Esophagus muscularis mucosa (tissue), 4 donors: ENCODE data around the gene ESYT2. TPM values are rescaled to one million over a fixed set of nuclear protein-coding genes. Genes with fewer than 3 reads are reported as not detected.
"Not testable (repeated sequence)": the region's sequence is repeated elsewhere in the genome, so short reads cannot be mapped to it uniquely, and the experiment has no call there.

ENCODE experiments used
- DNase-seq: peaks from one replicate; pipeline ENCODE4 v3.0.0-alpha.2; 2017; ENCODE audit errors: extremely low spot score
- H3K27ac ChIP-seq, 4 donors: fragments of 200-600 bp; sonication (generic); replicated peaks in 1 of 4; 1 replicate in 3 of 4; 2 replicates in 1 of 4; pipeline ENCODE4 v1.5.1; 2016 to 2019; ENCODE audit warnings: mild to moderate bottlenecking in 1 of 4
- H3K27me3 ChIP-seq, 4 donors: fragments of 200-600 bp; sonication (generic); one replicate each; pipeline versions ENCODE4 v1.5.1 to v1.6.0; 2016 to 2019
- H3K36me3 ChIP-seq, 4 donors: fragments of 200-600 bp; sonication (generic); one replicate each; pipeline ENCODE4 v1.5.1; 2016 to 2019
- H3K4me1 ChIP-seq, 4 donors: fragments of 200-600 bp; sonication (generic); one replicate each; pipeline ENCODE4 v1.5.1; 2016 to 2019
- H3K4me3 ChIP-seq, 4 donors: fragments of 200-600 bp; sonication (generic); 1 replicate in 2 of 4; 2 replicates in 2 of 4; pipeline ENCODE4 v1.5.1; 2016 to 2019; ENCODE audit warnings: mild to moderate bottlenecking in 4 of 4, moderate library complexity in 1 of 4
- H3K9me3 ChIP-seq, 4 donors: fragments of 200-600 bp; sonication (generic); 1 replicate in 3 of 4; 2 replicates in 1 of 4; pipeline ENCODE4 v1.5.1; 2016 to 2019
- CTCF ChIP-seq, 3 experiments: fragments of 200-600 bp in 2 of 3; fragments of 450-650 bp in 1 of 3; sonication (generic) in 2 of 3; IDR thresholded peaks; one replicate each; pipeline ENCODE4 v1.5.1; 2017 to 2019; ENCODE audit warnings: antibody characterized with exemption in 3 of 3, mild to moderate bottlenecking in 2 of 3, moderate library complexity in 1 of 3
- EP300 ChIP-seq: sonication (generic); formaldehyde crosslinking; IDR thresholded peaks from one replicate; pipeline ENCODE4 v1.6.1; 2017; ENCODE audit warnings: antibody characterized with exemption
- POLR2A ChIP-seq: fragments of 450-650 bp; IDR thresholded peaks from one replicate; pipeline ENCODE4 v1.6.1; 2017; ENCODE audit warnings: antibody characterized with exemption, moderate library complexity, mild to moderate bottlenecking, low read depth
- POLR2AphosphoS5 ChIP-seq, 2 donors: sonication (generic); formaldehyde crosslinking; IDR thresholded peaks; one replicate each; pipeline ENCODE4 v1.6.1; 2017; ENCODE audit warnings: antibody characterized with exemption in 2 of 2
- WGBS: methylation state at CpG from one replicate; pipeline ENCODE4 v1.1.5; 2018; 5-methylcytosine and 5-hydroxymethylcytosine counted together
- intact Hi-C: fragments of 100-400 bp; cut with DNase I; formaldehyde crosslinking; loops from one replicate; pipeline ENCODE4 v1.15.1; 2023
- total RNA-seq, 4 donors: library from RNA; depleted of rRNA; stranded (reverse); fragments of >200 nt; gene quantifications; one replicate each; pipeline versions ENCODE4 v1.1.0 to v1.2.1, GENCODE V29; 2016

The ESYT2 gene
- total RNA-seq, 4 donors from 2014 or later: 166 to 235 (median 202) TPM

- TF ChIP-seq POLR2AphosphoS5 (IDR thresholded peaks at IDR 0.05) (no peak), CTCF (IDR thresholded peaks at IDR 0.05) (no peak), EP300 (no peak), POLR2A (no peak)
- intact Hi-C loops: loop anchor here (10.0 kb wide), 1 partner anchor 160 kb away; the partner anchor contains the start of gene NCAPG2
- H3K36me3 ChIP-seq: peaks cover 0 to under 1% (median 0%) of the 10 kb centered on the region in 4 donors
- H3K27me3 ChIP-seq: no peaks in the 10 kb centered on the region
- DNase-seq: no peak
- 94% methylated on average over 7 of the region's 7 CpGs for WGBS
- peak overlapping the region in 1 of 4 donors; percentile 63 for H3K4me3 ChIP-seq
- H3K4me1 ChIP-seq: peaks cover 24 to 56% (median 29%) of the 10 kb centered on the region in 4 donors
- no peaks in the 10 kb centered on the region for H3K9me3 ChIP-seq
- peak overlapping the region; percentile 86 to 93 (median 88) for H3K27ac ChIP-seq
These were observed 35.5 kb upstream of the ESYT2 start for GRCh38 chr7:158864833-158865232.

- H3K4me1 ChIP-seq: peaks cover 26 to 60% (median 31%) of the 10 kb centered on the region in 4 donors
- intact Hi-C loops: loop anchor here (10.0 kb wide), 1 partner anchor 160 kb away; the partner anchor contains the start of gene NCAPG2
- peak overlapping the region; percentile 86 to 93 (median 88) for H3K27ac ChIP-seq
- peak overlapping the region; percentile 63 to 73 (median 64) for H3K4me3 ChIP-seq
- TF ChIP-seq POLR2A: no peak
- no peak for TF ChIP-seq EP300
- TF ChIP-seq POLR2AphosphoS5 (IDR thresholded peaks at IDR 0.05): no peak
- no peak for TF ChIP-seq CTCF (IDR thresholded peaks at IDR 0.05)
- H3K27me3 ChIP-seq: no peaks in the 10 kb centered on the region
- DNase-seq: no peak
- WGBS: 68% methylated on average over 3 of the region's 3 CpGs
- H3K36me3 ChIP-seq: no peaks in the 10 kb centered on the region
- H3K9me3 ChIP-seq: no peaks in the 10 kb centered on the region
These were observed 35.2 kb upstream of the ESYT2 start for GRCh38 chr7:158864507-158864820.

- WGBS: 19% methylated on average over 10 of the region's 45 CpGs
- TF ChIP-seq POLR2AphosphoS5 (IDR thresholded peaks at IDR 0.05): peak; percentile 51 to 54
- no peak for TF ChIP-seq CTCF (IDR thresholded peaks at IDR 0.05)
- TF ChIP-seq EP300: peak; percentile 46
- TF ChIP-seq POLR2A: no peak
- peak overlapping the region; percentile 86 to 93 (median 88) for H3K27ac ChIP-seq
- intact Hi-C loops: loop anchor here (10.0 kb wide), 1 partner anchor 159 kb away; the partner anchor contains the start of gene NCAPG2
- H3K4me3 ChIP-seq: peak overlapping the region; percentile 63 to 73 (median 64)
- peaks cover 27 to 61% (median 33%) of the 10 kb centered on the region in 4 donors for H3K4me1 ChIP-seq
- H3K9me3 ChIP-seq: no peaks in the 10 kb centered on the region
- no peaks in the 10 kb centered on the region for H3K27me3 ChIP-seq
- no peak for DNase-seq
- H3K36me3 ChIP-seq: no peaks in the 10 kb centered on the region
These were observed 34.5 kb upstream of the ESYT2 start for GRCh38 chr7:158863611-158864506.

DNA sequence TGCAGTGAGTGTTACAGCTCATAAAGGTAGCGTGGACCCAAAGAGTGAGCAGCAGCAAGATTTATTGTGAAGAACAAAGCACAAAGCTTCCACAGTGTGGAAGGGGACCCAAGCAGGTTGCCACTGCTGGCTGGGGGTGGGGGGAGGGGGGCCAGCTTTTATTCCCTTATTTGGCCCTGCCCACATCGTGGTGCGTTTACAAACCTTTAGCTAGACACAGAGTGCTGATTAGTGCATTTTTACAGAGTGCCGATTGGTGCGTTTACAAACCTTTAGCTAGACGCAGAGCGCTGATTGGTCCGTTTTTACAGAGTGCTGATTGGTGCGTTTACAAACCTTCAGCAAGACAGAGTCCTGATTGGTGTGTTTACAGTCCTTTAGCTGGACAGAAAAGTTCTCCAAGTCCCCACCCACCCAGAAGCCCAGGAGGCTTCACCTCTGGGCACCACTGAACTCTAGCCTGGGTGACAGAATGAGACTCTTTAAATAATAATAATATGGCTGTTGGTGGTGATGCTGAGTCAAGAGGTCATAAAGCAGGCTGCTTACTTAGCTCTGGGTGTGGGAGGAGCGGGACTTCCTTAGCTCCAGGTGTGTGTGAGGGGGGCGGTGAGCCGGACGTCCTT lies 33.8 kb upstream of the ESYT2 start:
- Histone ChIP-seq H3K27ac (peak overlapping the region; percentile 86 to 93 (median 88)), H3K4me3 (peak overlapping the region; percentile 63 to 73 (median 64)), H3K4me1 (peaks cover 25 to 60% (median 38%) of the 10 kb centered on the region in 4 donors)
- 57% methylated on average over 11 of the region's 13 CpGs for WGBS
- peak; percentile 46 to 72 for TF ChIP-seq POLR2AphosphoS5 (IDR thresholded peaks at IDR 0.05)
- not testable (repeated sequence) for H3K27me3 ChIP-seq, H3K9me3 ChIP-seq, DNase-seq, H3K36me3 ChIP-seq
- intact Hi-C loops: loop anchor here (10.0 kb wide), 1 partner anchor 158 kb away; the partner anchor contains the start of gene NCAPG2
